H9 (cell line): ENCODE results near the gene GSTT2. TPM values are rescaled to one million over a fixed set of nuclear protein-coding genes. Genes with fewer than 3 reads are reported as not detected.

Experiments
- DNase-seq: peaks from one replicate; pipeline ENCODE4 v3.0.0-alpha.2; 2017
- H2AFZ ChIP-seq: one replicate; pipeline ENCODE4 v1.6.1; 2013; ENCODE audit warnings: mild to moderate bottlenecking, low read length, control low read depth, moderate library complexity
- H2AK5ac ChIP-seq: 2 replicates; pipeline ENCODE4 v1.6.1; 2013; ENCODE audit warnings: low read length, control low read depth, mixed read lengths; ENCODE audit not compliant: insufficient read length
- H2BK120ac ChIP-seq: one replicate; pipeline ENCODE4 v1.6.1; 2013; ENCODE audit warnings: low read depth, mild to moderate bottlenecking, low read length, control low read depth, inconsistent platforms; ENCODE audit not compliant: poor library complexity, severe bottlenecking
- H2BK12ac ChIP-seq: 2 replicates; pipeline ENCODE4 v1.6.1; 2013; ENCODE audit warnings: low read length, control low read depth, mixed read lengths, low read depth; ENCODE audit not compliant: insufficient read length
- H2BK15ac ChIP-seq: 2 replicates; pipeline ENCODE4 v1.6.1; 2013; ENCODE audit warnings: low read depth, low read length, control low read depth
- H2BK20ac ChIP-seq: one replicate; pipeline ENCODE4 v1.6.1; 2013; ENCODE audit warnings: low read depth, mild to moderate bottlenecking, low read length, control low read depth, inconsistent platforms; ENCODE audit not compliant: poor library complexity, severe bottlenecking
- H2BK5ac ChIP-seq: 2 replicates; pipeline ENCODE4 v1.6.1; 2013; ENCODE audit warnings: low read length, control low read depth, mixed read lengths; ENCODE audit not compliant: insufficient read length
- H3K14ac ChIP-seq: 2 replicates; pipeline ENCODE4 v1.6.1; 2013; ENCODE audit warnings: low read length, control low read depth; ENCODE audit not compliant: insufficient read depth
- H3K18ac ChIP-seq: 2 replicates; pipeline ENCODE4 v1.6.1; 2013; ENCODE audit warnings: low read depth, mild to moderate bottlenecking, mixed read lengths, low read length, control low read depth; ENCODE audit not compliant: insufficient read length
- H3K23ac ChIP-seq: 2 replicates; pipeline ENCODE4 v1.6.1; 2013; ENCODE audit warnings: low read length, control low read depth, mixed read lengths, low read depth; ENCODE audit not compliant: insufficient read length
- H3K23me2 ChIP-seq: 2 replicates; pipeline ENCODE4 v1.6.1; 2013; ENCODE audit warnings: low read depth, mild to moderate bottlenecking, mixed read lengths, low read length, control low read depth; ENCODE audit not compliant: insufficient read length, poor library complexity, severe bottlenecking
- H3K27ac ChIP-seq: 2 replicates; pipeline ENCODE4 v1.5.1; 2013; ENCODE audit warnings: low read length, control low read depth, mixed read lengths, low read depth; ENCODE audit not compliant: insufficient read length
- H3K27me3 ChIP-seq: 2 replicates; pipeline ENCODE4 v1.6.1; 2013; ENCODE audit warnings: low read length, control low read depth, inconsistent platforms; ENCODE audit not compliant: insufficient read depth
- H3K4ac ChIP-seq: 2 replicates; pipeline ENCODE4 v1.6.1; 2013; ENCODE audit warnings: low read depth, mild to moderate bottlenecking, control low read depth, inconsistent platforms, low read length, moderate library complexity
- H3K4me1 ChIP-seq: 2 replicates; pipeline ENCODE4 v1.6.1; 2013; ENCODE audit warnings: low read length, control low read depth, inconsistent platforms; ENCODE audit not compliant: insufficient read depth
- H3K4me2 ChIP-seq: 2 replicates; pipeline ENCODE4 v1.6.1; 2013; ENCODE audit warnings: low read length, control low read depth, mixed read lengths; ENCODE audit not compliant: insufficient read length, insufficient read depth
- H3K56ac ChIP-seq: 2 replicates; pipeline ENCODE4 v1.6.1; 2013; ENCODE audit warnings: low read depth, mild to moderate bottlenecking, mixed read lengths, low read length, control low read depth; ENCODE audit not compliant: insufficient read length
- H3K79me1 ChIP-seq: 2 replicates; pipeline ENCODE4 v1.6.1; 2013; ENCODE audit warnings: low read depth, mild to moderate bottlenecking, moderate library complexity, low read length, control low read depth, inconsistent platforms; ENCODE audit not compliant: insufficient read depth, poor library complexity, severe bottlenecking
- H3K79me2 ChIP-seq: 2 replicates; pipeline ENCODE4 v1.6.1; 2013; ENCODE audit warnings: low read length, control low read depth, inconsistent platforms; ENCODE audit not compliant: insufficient read depth
- H3K9ac ChIP-seq: 2 replicates; pipeline ENCODE4 v1.6.1; 2013; ENCODE audit warnings: low read length, control low read depth, mixed read lengths; ENCODE audit not compliant: insufficient read length; ENCODE audit errors: extremely low read depth
- H3K9me3 ChIP-seq: one replicate; pipeline ENCODE4 v1.6.1; 2013; ENCODE audit warnings: low read depth, low read length, inconsistent platforms; ENCODE audit not compliant: control insufficient read depth
- H3T11ph ChIP-seq: one replicate; pipeline ENCODE4 v1.6.1; 2013; ENCODE audit warnings: mild to moderate bottlenecking, low read length, control low read depth, inconsistent platforms
- H4K20me1 ChIP-seq: one replicate; pipeline ENCODE4 v1.6.1; 2013; ENCODE audit not compliant: control insufficient read depth, insufficient read length, insufficient read depth
- H4K5ac ChIP-seq: 2 replicates; pipeline ENCODE4 v1.6.1; 2013; ENCODE audit warnings: low read depth, mild to moderate bottlenecking, mixed read lengths, low read length, control low read depth; ENCODE audit not compliant: insufficient read length
- H4K8ac ChIP-seq: replicated peaks from 2 replicates; pipeline ENCODE4 v1.6.1; 2013; ENCODE audit warnings: low read length, control low read depth, mixed read lengths, low read depth; ENCODE audit not compliant: insufficient read length
- H4K91ac ChIP-seq: 2 replicates; pipeline ENCODE4 v1.6.1; 2013; ENCODE audit warnings: low read depth, mild to moderate bottlenecking, moderate library complexity, mixed read lengths, low read length, control low read depth; ENCODE audit not compliant: insufficient read length
- H3K27ac Mint-ChIP-seq, 3 experiments: 2 replicates in 2 of 3; 3 replicates in 1 of 3; pipeline ENCODE4 v1.8.0; 2020 to 2021; ENCODE audit warnings: mixed read lengths in 3 of 3, mild to moderate bottlenecking in 1 of 3, moderate library complexity in 1 of 3
- H3K27me3 Mint-ChIP-seq: 2 replicates; pipeline ENCODE4 v1.8.0; 2021; ENCODE audit warnings: low read depth, mild to moderate bottlenecking, moderate library complexity, mixed read lengths
- H3K36me3 Mint-ChIP-seq, 3 experiments: 2 replicates in 2 of 3; 3 replicates in 1 of 3; pipeline ENCODE4 v1.8.0; 2020 to 2021; ENCODE audit warnings: low read depth in 3 of 3, mixed read lengths in 3 of 3; ENCODE audit not compliant: insufficient read depth in 1 of 3
- H3K4me1 Mint-ChIP-seq, 2 experiments: 2 replicates each; pipeline ENCODE4 v1.8.0; 2020; ENCODE audit warnings: mixed read lengths in 2 of 2
- H3K4me3 Mint-ChIP-seq, 2 experiments: 2 replicates in 1 of 2; 3 replicates in 1 of 2; pipeline ENCODE4 v1.8.0; 2020 to 2021; ENCODE audit warnings: mild to moderate bottlenecking in 2 of 2, mixed read lengths in 2 of 2, moderate library complexity in 1 of 2
- H3K9me3 Mint-ChIP-seq, 2 experiments: 2 replicates in 1 of 2; 3 replicates in 1 of 2; pipeline ENCODE4 v1.8.0; 2020; ENCODE audit warnings: mild to moderate bottlenecking in 2 of 2, mixed read lengths in 2 of 2, moderate library complexity in 1 of 2
- CTCF ChIP-seq: fragments of 200-600 bp; sonication (generic); conservative IDR thresholded peaks from 3 replicates; pipeline ENCODE4 v1.8.0; 2021; ENCODE audit warnings: antibody characterized with exemption, mild to moderate bottlenecking
- WGBS: extraction: QIAGEN DNeasy Blood & Tissue Kit; methylation state at CpG from one replicate; pipeline ENCODE4 v1.1.7; 2013; ENCODE audit warnings: missing lambda C conversion rate, low lambda C conversion rate, mixed read lengths; ENCODE audit not compliant: insufficient read length; ENCODE audit errors: extremely low coverage; 5-methylcytosine and 5-hydroxymethylcytosine counted together
- total RNA-seq: library from RNA; stranded (reverse); gene quantifications from 2 replicates; pipeline ENCODE4 v1.2.1, GENCODE V29; 2021

Gene GSTT2
- total RNA-seq, 1 experiment from 2014 or later: 0.22 TPM

- H4K8ac ChIP-seq: no peak overlapping the region
- no peak overlapping the region for H3K4me2 ChIP-seq
- H3K27me3 ChIP-seq: no peaks in the 10 kb centered on the region
- no peak overlapping the region for H3K9ac ChIP-seq
- H2BK120ac ChIP-seq: no peak overlapping the region
- Mint-ChIP-seq H3K4me1 (0 out of 4 replicates have a peak, but pooled peaks cover 0 to 2% of the 10 kb centered on the region in 2 experiments), H3K4me3 (no peak overlapping the region), H3K27ac (no peak overlapping the region), H3K9me3 (no peaks in the 10 kb centered on the region), H3K27me3 (no peaks in the 10 kb centered on the region), H3K36me3 (no peaks in the 10 kb centered on the region)
- no CpG with 5 or more reads among the region's 5 CpGs for WGBS
- H2AK5ac ChIP-seq: no peak overlapping the region
- no peaks in the 10 kb centered on the region for H4K20me1 ChIP-seq
- H3K4me1 ChIP-seq: no peaks in the 10 kb centered on the region
- no peak overlapping the region for H3K18ac ChIP-seq
- no peak overlapping the region for H2BK20ac ChIP-seq
- no peak overlapping the region for H2AFZ ChIP-seq
- H3K27ac ChIP-seq: no peak overlapping the region
- H3K4ac ChIP-seq: no peak overlapping the region
- no peak overlapping the region for H4K91ac ChIP-seq
- TF ChIP-seq CTCF: no peak
- H3K23ac ChIP-seq: no peak overlapping the region
- no peaks in the 10 kb centered on the region for H3K23me2 ChIP-seq
- H4K5ac ChIP-seq: no peak overlapping the region
- no peak overlapping the region for H2BK15ac ChIP-seq
- H3K14ac ChIP-seq: no peak overlapping the region
- H3K79me1 ChIP-seq: no peaks in the 10 kb centered on the region
- no peak overlapping the region for H2BK12ac ChIP-seq
- no peak overlapping the region for H2BK5ac ChIP-seq
- DNase-seq: no peak
- H3K79me2 ChIP-seq: no peaks in the 10 kb centered on the region
- H3T11ph ChIP-seq: no peak overlapping the region
- no peak overlapping the region for H3K56ac ChIP-seq
- H3K9me3 ChIP-seq: no peaks in the 10 kb centered on the region
Observed at GRCh38 chr22:23938328-23939016, 41.5 kb upstream of the GSTT2 start.
